Lower leg skin (tissue), 4 donors: Measurements from ENCODE around the gene ST7. TPM values are rescaled to one million over a fixed set of nuclear protein-coding genes. Genes with fewer than 3 reads are reported as not detected.

Experiments
- DNase-seq, 2 donors: peaks; one replicate each; pipeline ENCODE4 v3.0.0-alpha.2; 2019; ENCODE audit warnings: low spot score in 2 of 2
- H3K4me3 ChIP-seq: fragments of 200-600 bp; sonication (generic); 2 replicates; pipeline ENCODE4 v1.5.1; 2017; ENCODE audit warnings: mild to moderate bottlenecking, low read depth; ENCODE audit not compliant: poor library complexity, severe bottlenecking
- CTCF ChIP-seq, 3 donors: fragments of 450-650 bp; IDR thresholded peaks; one replicate each; pipeline ENCODE4 v1.5.1; 2016; ENCODE audit warnings: antibody characterized with exemption in 3 of 3, mild to moderate bottlenecking in 3 of 3, moderate library complexity in 2 of 3
- POLR2A ChIP-seq, 2 donors: fragments of 450-650 bp; IDR thresholded peaks; one replicate each; pipeline ENCODE4 v1.6.1; 2016 to 2017; ENCODE audit warnings: antibody characterized with exemption in 2 of 2, mild to moderate bottlenecking in 1 of 2, moderate library complexity in 1 of 2
- WGBS, 2 donors: methylation state at CpG; one replicate each; pipeline ENCODE4 v1.1.5; 2018; 5-methylcytosine and 5-hydroxymethylcytosine counted together
- intact Hi-C: fragments of 100-400 bp; cut with DNase I; formaldehyde crosslinking; loops from one replicate; pipeline ENCODE4 v1.15.0; 2023; ENCODE audit warnings: low total_unique reads
- total RNA-seq, 4 donors: library from RNA; depleted of rRNA; stranded (reverse); fragments of >200 nt; gene quantifications; one replicate each; pipeline ENCODE4 v1.1.0, GENCODE V29; 2016

Gene ST7
- total RNA-seq, 4 donors from 2014 or later, result 10.8 to 17.1 (median 11.4) TPM

- no peak overlapping the region for H3K4me3 ChIP-seq
- WGBS, 2 donors, result 89 to 96% methylated on average over 1 of the region's 1 CpG
- DNase-seq, result no peak
- intact Hi-C loops, result no loop called here
- TF ChIP-seq CTCF (IDR thresholded peaks at IDR 0.05) (no peak), POLR2A (IDR thresholded peaks at IDR 0.05) (no peak)
These were observed 199.8 kb downstream of the ST7 start for GRCh38 chr7:117153016-117153545.

- no peak overlapping the region for H3K4me3 ChIP-seq
- intact Hi-C loops, result no loop called here
- no peak for DNase-seq
- TF ChIP-seq CTCF (IDR thresholded peaks at IDR 0.05) (no peak), POLR2A (IDR thresholded peaks at IDR 0.05) (no peak)
- WGBS, 2 donors, result 80 to 94% methylated on average over 1 of the region's 1 CpG
These were observed 201.4 kb downstream of the ST7 start for GRCh38 chr7:117154721-117155120.

GRCh38 chr7:117155694-117156093 lies 202.4 kb downstream of the ST7 start:
- TF ChIP-seq CTCF (IDR thresholded peaks at IDR 0.05) (no peak), POLR2A (IDR thresholded peaks at IDR 0.05) (no peak)
- no peak for DNase-seq
- WGBS, 2 donors, result 92 to 95% methylated on average over 1 of the region's 1 CpG
- intact Hi-C loops, result no loop called here
- no peak overlapping the region for H3K4me3 ChIP-seq

GRCh38 chr7:117157241-117158209 lies 204.2 kb downstream of the ST7 start:
- intact Hi-C loops, result no loop called here
- no peak overlapping the region for H3K4me3 ChIP-seq
- DNase-seq, result no peak
- no peak for TF ChIP-seq POLR2A (IDR thresholded peaks at IDR 0.05)
- TF ChIP-seq CTCF (IDR thresholded peaks at IDR 0.05), result no peak
- WGBS, 2 donors, result 36 to 37% methylated on average over 5 of the region's 5 CpGs

- TF ChIP-seq CTCF (IDR thresholded peaks at IDR 0.05) (no peak), POLR2A (IDR thresholded peaks at IDR 0.05) (no peak)
- WGBS, 2 donors, result 80 to 82% methylated on average over 4 of the region's 4 CpGs
- intact Hi-C loops, result no loop called here
- DNase-seq, result no peak
- no peak overlapping the region for H3K4me3 ChIP-seq
These were observed 205.8 kb downstream of the ST7 start for GRCh38 chr7:117158941-117159697.
